GM19397 (cell line): ENCODE data around the gene SNED1.

Experiments
- ATAC-seq: cut with Tn5 transposase; IDR thresholded peaks from one replicate; pipeline ENCODE4 v1.9.1; 2021; ENCODE audit warnings: mild to moderate bottlenecking, moderate library complexity; ENCODE audit not compliant: unreplicated experiment

The SNED1 gene

DNA sequence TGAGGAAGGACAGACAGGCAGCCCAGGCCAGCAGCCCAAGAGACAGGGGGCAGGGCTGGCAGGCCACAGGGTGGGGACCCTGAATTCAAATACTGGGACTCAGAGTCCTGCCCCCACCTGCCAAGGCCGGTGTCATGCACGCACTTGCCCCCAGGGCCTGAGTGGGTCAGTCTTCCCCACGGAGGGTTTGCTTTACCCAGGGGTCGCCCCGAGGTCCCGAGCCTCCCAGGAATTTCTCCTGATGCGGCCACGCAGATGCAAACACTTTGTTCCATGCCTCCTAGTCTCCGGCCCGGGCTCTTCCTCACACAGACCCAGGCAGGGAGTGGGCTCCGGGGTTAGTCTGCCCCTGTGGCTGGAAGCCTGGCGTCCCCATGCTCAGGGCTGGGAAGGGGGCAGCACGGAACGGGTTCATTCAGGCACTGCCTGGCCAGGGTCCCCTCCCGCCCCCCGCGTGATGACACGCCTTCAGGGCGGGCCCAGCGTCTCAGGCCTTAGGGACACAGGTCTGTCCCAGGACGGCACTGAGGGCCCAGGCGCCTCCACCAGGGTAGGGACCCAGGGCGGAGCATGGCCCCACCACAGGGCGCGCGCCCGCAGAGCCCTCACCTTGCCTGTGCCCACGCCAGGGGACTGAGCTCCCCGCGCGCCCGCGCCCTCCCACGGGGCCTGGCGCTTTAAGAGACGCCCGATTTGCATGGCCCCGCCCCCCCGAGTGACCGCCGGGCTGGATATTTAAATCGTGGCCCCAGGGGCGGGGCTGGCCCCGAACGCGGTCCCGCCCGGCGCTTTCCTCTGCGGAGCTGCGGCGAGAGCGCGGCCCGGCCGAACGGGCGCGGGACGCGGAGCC lies at the start of gene SNED1:
Gene SNED1 (plus strand): TSS at position 763 of the 850 bp plus-strand sequence. CDS start 220 bp downstream, outside the sequence.
- no peak for ATAC-seq

DNA sequence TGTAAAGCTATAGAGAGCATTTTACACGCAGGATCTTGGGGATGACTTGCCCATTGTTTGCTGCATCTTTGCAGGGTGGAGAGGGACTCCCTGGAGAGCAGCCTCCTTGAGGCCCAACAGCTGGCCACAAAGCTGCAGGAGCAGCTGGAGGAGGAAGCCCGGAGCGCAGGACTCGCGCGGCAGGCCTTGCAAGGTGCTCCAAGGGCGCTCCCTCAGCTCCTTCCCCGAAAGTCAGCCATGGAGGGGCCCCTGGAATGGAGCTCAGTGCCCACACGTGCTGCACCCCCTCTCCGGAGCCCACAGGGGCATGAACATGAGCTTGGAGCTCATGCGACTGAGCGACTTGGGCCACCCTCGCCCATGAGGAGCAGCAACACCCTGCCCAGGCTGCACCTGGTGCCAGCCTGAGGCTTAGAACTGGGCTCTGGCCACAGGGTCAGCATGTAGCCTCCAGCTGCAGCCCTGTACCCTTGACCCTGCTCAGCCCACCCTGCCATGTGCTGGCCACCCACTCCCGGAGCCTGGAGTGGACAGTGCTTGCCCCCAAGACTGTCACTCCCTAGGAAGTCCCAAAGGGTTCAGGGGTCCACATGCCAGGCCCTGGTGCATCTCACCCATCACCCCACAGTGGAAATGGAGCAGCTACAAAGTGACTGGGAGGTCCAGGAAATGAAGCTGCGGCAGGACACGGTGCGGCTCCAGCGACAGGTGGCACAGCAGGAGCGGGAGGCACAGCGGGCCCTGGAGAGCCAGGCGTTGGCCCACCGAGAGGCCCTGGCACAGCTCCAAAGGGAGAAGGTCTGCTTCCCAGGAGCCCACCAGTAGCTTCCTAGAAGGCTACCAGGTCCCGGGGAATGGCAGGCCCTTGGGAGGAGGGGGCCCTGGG lies 49.3 kb upstream of the SNED1 start:
- ATAC-seq: no peak

DNA sequence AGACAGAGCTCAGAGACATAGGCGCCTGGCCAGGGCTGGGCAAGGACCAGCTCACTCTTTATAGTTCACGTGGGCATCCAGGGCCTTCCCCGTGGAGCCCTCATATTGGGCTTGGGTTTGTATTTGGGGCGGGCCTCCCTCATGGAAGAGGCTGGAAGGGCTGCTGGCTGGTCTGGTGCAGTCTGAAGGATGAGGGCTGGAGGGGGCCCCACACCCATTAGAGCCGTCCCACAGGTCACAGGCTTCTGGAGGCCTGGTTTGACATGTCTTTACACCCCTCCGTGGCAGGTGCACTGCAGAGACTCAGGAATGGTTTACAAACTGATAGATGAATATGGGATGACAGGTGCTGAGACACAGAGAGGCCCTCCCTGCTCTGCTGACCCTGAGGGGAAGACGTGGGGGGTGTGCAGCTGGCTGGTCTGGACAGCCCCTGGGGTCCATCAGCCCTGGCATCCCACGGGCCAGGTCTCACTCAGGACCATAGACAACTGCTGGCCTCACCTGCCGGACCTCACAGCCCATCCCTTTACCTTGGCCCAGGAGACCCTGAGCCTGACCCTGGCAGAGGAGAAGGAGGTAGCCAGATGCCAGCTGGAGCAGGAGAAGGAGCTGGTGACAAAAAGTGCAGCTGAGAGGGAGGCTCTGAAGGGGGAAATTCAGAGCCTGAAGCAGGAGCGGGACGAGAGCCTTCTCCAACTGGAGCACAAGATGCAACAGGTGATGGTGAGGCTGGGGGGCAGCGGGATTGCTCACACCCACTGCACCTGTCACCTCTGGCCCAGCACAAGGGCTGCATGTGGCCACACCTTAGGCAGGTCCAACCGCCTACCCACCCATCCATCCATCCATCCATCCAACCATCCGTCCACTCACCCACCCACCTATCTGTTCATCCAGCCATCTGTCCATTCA lies 48.4 kb upstream of the SNED1 start:
- ATAC-seq: no peak

DNA sequence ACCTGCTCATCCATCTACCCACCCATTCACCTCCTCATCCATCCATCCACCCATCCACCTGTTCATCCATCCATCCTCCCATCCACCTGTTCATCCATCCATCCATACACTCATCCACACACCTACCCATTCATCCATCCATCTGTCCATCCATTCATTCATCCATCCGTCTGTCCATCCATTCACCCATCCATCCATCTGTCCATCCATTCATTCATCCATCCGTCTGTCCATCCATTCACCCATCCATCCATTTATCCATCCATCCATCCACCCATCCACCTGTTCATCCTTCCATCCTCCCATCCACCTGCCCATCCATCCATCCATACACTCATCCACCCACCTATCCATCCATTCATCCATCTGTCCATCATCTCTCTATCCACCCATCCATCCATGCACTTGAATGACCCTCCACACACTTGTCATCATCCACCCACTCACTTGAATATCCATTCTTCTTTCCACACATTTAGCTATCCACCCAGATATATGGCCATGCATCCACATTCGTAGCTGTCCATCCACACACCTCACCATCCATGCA lies 47.3 kb upstream of the SNED1 start:
- ATAC-seq: no peak

DNA sequence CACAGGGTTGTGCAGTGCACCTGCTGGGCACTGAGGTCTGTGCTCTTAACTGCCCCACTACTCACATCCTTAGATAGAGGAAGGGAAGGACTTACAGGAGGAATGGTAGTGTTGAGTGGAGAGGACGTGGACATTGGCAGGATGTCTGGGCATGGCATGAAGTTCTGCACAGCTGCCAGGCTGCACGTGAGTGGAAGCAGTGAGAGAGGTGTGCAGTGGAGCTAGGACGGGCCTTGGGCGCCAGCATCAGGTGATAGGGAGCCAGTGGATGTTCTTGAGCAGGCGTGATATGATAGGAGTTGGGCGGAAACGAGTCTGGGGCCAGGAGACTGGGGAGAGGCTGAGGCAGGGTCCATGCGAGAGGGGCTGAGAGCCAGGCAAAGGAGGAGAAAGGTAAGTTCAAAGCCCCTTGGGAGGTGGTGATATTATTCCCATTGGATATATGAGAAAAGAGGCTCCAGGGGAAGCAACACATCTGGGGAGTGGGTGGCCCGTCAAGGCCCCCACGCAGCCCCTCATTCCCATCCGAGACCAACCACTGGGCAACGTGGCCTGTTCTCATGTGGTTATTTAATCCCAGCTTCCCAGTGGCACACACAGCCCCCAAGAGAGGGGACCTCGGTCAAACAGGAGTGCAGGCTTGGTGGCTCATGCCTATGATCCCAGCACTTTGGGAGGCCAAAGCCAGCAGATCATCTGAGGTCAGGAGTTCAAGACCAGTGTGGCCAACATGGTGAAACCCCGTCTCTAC lies 45.7 kb upstream of the SNED1 start:
- ATAC-seq: no peak

DNA sequence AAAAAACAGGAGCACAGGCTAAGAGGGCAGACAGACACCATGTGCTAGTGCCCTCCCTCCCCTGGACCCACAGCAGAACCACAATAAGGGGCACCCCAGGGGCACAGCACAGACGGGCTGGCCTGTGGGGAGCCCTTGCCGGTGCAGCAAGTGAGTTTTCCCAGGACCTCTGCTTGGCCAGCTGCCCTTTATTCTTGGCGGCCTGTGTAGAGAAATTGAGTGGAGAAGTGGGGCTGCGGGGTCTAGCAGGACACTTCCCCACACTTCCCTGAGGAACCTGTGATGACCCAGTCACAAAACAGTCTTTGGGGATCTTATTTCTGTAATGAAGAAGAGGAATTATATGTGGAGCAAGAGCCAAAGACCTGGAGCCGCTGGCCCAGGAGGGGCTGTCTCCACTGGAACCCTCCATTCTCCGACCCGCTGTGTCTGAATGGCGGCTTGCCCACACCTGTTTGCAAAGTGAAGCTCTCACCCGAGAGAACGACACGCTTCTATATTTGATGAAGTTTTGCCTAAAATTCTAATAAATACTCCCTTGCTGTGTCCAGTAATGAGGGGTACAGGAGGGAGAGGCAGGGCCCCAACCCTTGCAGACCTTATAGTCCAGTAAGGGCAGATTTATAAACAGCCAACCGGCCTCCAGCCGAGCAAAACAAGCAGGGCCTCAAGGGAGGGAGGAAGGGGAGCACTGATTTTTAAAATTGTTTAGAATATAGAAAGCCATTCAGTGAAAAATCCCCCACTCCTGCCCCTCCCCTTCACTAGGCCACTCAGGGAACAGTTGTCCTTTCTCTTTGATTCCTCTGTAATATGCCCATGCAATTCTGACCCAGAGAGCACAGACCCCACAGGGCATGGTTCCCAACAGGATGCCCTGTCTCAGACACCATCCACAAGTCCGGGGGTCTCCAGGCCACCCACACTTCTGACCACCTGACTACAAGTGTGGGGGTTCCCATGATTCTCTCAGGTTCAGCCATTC lies 44.7 kb upstream of the SNED1 start:
- ATAC-seq: no peak

DNA sequence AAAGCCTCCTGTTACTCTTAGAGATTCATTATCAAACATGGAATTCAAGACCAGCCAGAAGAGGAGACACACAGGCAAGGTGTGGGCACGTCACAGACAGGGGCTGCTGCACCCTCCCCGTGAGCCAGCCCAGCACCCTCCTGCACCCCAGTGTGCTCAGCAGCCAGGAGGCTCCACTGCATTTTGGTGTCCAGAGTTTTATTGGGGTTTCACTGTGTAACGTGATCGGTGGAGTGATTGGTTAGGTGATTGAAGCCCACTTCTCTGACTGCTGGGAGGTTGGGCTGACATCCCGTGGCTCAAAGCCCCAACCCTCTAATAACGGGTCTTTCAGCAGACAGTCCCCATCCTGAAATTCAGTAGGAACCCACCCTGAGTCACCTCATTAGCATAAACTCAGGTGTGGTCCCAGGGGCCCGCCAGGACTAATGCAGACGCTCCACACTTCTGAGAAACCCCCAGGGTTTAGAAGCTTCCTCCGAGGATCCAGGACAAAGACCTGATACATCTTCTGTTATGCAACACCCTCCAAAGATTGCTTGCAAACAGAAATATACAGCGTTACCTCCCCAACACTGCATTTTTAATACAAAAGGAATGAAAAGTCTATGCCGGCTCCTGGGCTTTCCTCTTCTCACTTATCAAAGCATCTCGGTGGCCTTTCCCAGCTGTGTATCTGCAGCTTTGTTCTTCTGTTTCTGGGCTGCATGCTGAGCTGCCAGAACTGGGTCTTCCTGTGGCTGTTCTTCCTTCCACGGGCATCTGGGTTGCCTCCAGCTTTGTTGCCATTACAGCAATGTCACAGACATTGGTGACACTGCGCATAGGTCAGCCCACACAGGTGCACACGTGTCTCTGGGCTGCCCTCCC lies 43.7 kb upstream of the SNED1 start:
- ATAC-seq: no peak

DNA sequence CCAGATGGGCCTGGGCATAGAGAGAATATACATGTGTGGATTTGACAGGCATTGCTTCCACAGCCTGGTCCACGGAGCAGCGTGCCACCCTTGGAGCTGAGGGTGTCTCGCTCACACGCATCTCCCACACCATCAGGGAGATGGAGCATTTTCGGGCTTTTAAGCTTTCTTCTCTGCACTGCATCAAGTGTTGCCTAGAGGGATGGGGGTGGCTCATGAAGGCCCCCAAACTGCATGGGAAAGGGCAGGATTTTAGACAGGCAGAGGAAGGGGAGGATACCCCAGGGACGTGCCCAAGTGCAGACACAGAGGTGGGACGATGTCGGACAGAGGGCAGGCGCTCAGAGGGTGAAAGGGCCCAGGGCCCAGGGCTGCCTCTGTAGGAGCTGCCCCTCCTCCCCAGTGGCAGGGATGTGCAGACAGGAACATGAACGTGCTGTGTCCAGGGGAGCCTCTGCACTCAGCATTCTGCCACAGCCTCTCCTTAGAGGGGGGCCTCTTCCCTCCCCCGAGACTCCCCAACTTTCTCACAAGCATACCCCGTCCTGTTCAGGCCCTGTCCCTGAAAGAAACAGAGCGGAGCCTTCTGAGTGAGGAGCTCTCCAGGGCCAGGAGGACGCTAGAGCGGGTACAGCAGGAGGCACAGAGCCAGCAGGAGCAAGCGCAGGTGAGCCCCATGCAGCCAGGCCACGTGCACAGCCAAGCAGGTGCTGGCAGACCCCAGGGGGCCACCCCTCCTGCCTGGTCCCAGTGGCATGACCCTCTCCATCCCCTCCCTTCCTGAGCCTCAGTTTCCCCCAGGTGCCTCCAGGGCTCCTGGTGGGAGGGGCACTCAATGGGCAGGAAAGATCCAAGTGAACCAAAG lies 42.9 kb upstream of the SNED1 start:
- no peak for ATAC-seq

DNA sequence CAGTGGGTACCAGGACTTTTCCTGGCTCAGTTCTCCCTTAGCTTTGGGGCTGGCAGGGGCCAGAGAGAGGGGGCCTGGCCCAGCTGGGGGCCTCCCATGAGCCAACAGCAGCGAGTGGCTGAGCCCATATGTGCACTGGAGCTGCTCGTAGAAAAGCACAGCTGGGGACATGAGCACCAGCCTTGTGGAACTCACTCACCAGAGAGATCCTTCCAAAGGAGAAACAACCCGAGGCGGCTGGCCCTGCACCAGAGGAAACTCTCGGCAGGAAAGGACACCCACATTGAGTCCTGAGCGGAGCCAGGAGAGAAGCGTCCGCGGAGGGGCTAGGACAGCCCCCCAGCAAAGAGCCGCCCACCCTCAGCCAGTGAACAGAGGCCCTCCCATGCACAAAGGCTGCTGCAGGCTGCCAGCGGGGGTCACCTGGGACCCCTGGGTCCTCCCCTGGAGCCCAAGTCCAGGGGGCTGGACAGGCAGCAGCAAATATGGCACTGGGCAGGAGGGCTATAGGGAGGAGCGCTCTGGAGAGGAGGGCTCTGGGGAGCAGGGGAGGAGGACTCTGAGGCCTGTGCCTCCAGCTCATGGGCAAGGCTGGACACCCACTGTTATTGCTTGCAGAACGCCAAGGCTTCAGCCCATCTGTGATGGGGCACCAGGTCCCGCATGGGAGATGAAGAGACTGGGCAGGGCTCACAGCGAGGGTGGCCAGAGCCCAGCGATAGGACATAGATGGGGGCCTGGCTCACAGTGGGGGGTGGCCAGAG lies 42.1 kb upstream of the SNED1 start:
- ATAC-seq: no peak

DNA sequence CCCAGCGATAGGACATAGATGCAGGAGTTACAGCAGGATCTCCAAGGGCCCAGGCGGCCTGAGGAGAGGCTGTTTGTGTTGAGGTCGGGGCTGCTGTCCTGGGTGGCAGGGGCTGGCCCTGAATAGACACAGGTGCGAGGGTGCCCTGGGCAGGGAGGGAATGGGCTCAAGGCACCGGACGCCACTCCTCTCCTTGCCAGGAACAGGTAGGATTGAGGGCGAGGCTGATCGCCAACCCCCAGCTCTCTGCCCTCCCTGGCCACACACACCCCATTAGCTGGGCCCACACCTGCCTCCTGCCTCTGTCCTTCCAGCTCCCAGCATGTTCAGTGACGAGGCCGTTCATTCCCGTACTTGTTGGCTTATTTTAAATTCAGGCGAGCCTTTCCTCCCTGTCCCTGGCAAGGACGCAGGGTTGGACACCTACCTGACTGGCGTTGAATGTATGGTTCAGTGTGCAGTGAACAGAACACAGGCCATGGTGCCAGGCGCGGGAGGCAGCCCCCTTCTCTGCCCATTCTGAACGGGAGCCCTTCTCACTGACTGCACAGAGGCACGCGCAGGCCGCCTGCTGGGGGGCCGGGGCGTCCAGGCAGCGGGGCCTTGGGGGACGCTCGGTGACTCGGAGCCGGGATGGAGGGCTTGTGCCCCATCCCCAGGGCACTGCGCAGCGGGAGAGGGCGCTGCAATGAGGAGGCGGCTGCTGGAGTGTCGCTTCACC lies 41.3 kb upstream of the SNED1 start:
- ATAC-seq: no peak

DNA sequence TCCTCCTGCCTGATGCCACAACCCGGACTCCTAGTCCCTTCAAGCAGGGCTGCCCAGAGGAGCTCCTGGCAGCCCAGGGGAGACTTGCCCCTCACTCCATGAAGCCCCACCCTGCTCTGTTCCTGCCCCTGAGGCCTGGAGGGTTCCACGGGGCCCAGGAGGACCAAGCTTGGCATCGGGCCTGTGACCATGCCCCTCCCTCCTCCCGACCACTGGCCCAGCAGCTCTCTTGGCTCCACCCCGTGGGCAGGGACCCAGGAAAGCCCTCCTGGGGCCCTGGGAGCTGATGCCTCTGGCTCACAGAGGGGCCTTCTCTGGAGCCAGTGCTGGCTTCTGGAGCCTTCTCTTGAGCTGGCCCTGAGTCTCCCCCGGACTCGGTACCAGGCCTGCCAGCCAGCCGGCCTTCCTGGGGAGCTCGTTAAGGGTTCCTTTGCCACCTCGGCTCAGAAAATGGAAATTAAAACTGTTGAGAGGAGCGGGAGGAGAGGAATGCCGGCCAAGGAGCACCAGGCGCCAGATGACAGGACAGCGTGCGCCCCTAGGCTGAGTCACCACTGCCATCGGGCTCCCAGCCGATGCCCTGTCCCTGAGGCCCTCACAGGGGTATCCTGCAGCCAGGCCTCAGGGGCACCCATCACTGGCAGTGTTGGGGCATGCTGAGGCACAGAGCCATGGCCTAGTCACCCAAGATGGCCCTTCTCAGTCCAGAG lies 40.6 kb upstream of the SNED1 start:
- no peak for ATAC-seq

DNA sequence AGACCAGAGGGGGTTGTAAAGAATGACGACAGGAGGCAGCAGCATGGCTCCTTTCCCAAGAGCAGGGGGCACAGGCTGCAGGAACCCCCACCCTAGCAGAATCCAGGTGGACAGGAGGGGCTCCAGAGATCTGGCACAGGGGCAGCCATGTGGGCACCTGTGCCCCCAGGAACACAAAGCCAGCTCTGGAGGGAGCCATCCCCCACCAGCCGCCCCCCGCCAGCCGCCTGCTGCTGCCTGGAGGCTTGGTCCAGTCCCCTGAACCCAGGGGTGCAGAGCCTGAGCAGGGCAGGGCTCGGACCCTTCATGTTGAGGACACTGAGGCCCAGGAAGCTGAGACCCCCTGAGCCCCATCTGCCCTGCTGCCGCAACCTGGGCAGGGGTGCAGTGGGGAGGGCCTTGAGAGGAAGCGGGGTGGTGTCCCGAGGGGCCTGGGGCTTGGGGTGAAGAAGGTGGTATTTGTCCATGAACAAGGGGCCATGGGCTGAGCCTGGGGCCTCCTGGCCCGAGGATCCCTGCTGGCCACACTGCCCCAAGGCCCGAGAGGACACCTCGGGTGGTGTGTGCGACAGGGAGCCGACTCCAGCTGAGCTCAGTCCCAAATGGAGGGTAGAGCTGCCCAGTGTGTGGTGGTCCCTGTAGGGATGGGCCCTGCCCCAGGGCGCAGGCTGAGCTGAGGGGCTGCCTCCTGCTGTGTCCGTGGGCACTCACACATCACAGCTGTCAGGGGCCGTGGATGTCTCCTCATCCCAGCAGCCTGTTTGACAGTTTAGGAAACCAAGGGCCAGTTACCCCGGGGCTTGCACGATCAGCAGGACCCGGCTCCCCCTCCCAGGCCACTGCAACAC lies 39.8 kb upstream of the SNED1 start:
- ATAC-seq: no peak

DNA sequence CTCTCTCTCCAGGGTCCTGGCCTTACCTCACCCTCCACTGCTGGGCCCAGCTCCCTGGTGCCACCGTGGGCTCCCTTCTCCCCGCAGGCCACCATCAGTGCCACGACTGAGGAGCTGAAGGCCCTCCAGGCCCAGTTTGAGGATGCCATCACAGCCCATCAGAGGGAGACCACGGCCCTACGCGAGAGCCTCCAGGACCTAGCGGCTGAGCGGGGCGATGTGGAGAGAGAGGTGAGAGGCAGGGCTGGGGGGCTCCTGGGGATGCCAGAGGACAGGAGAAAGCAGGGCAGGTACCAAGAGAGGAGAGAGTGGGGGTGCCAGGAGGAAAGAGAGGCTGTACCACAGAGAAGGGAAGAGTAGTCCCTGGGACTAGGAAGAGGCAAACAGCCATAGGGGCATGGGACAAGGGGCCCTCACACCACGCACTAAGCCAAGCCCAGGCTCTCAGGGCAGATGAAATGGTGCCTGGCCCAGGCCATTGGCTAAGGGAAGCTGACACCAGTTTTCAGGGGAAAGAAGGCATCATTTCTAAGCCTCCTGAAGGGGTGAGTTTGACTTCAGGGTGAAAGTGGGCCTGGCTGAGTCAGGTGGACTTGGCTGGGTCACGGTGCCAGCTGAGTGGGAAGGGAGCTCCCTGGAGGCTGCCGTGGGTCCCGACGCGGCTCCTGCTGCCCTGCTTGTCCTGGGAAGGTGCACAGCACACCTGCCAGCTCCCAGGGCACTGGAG lies 39.0 kb upstream of the SNED1 start:
- ATAC-seq: no peak
